Right ventricle myocardium superior (tissue), 1 donor: ENCODE data around the gene MYCL. TPM values are rescaled to one million over a fixed set of nuclear protein-coding genes. Genes with fewer than 3 reads are reported as not detected.
"Not testable (repeated sequence)": the region's sequence is repeated elsewhere in the genome, so short reads cannot be mapped to it uniquely, and the experiment has no call there.

Experiments
- ATAC-seq: fragments of 200-7000 bp; cut with Tn5 transposase; one replicate; pipeline ENCODE4 v1.9.1; 2020; ENCODE audit warnings: mild to moderate bottlenecking; ENCODE audit not compliant: poor library complexity
- DNase-seq: peaks from one replicate; pipeline ENCODE4 v3.0.0-alpha.2; 2020
- intact Hi-C: fragments of 100-400 bp; cut with DNase I; formaldehyde crosslinking; loops from one replicate; pipeline ENCODE4 v1.11.2; 2022
- total RNA-seq: library from RNA; stranded (reverse); fragmentation: NEBNext Ultra II Directional; extraction: Animal tissue kit (Norgen Biotek cat#: 25700); gene quantifications from one replicate; pipeline ENCODE4 v1.2.1, GENCODE V29; 2021
- donor health status: DM: no; HTN: yes; CAD: no; lungs with severe emphysema.

Gene MYCL
- total RNA-seq, 1 donor from 2014 or later, result 1.2 TPM

GRCh38 chr1:39896909-39897685, 4.6 kb downstream of the MYCL start:
- no peak for ATAC-seq
- intact Hi-C loops, result no loop called here
- no peak for DNase-seq

GRCh38 chr1:39895731-39896480, 5.8 kb downstream of the MYCL start:
- intact Hi-C loops, result no loop called here
- DNase-seq (no peak), ATAC-seq (no peak)

- ATAC-seq, result no peak
- DNase-seq, result no peak
- intact Hi-C loops, result no loop called here
These were observed 6.7 kb downstream of the MYCL start for GRCh38 chr1:39894884-39895495.

GRCh38 chr1:39892601-39893595, 8.8 kb downstream of the MYCL start:
- ATAC-seq, result peak; percentile 56
- DNase-seq, result no peak
- intact Hi-C loops, result no loop called here

- ATAC-seq, result no peak
- intact Hi-C loops, result no loop called here
These were observed 10.8 kb downstream of the MYCL start for GRCh38 chr1:39890880-39891279.

GRCh38 chr1:39890273-39890672, 11.4 kb downstream of the MYCL start:
- ATAC-seq, result no peak
- no peak for DNase-seq
- intact Hi-C loops, result no loop called here

More at GRCh38 chr1:39890880-39891279, 10.8 kb downstream of the MYCL start:
- no peak for DNase-seq

- ATAC-seq, result no peak
- intact Hi-C loops, result no loop called here
- DNase-seq, result no peak
These were observed 14.9 kb downstream of the MYCL start for GRCh38 chr1:39886757-39887231.

GRCh38 chr1:39885516-39885915, 16.2 kb downstream of the MYCL start:
- DNase-seq (no peak), ATAC-seq (no peak)
- intact Hi-C loops, result no loop called here

GRCh38 chr1:39882152-39882551, 19.6 kb downstream of the MYCL start:
- intact Hi-C loops, result no loop called here
- DNase-seq, result no peak
- no peak for ATAC-seq

GRCh38 chr1:39877980-39878956, 23.4 kb downstream of the MYCL start:
- intact Hi-C loops, result no loop called here
- DNase-seq, result no peak
- peak; percentile 63 for ATAC-seq

- intact Hi-C loops, result no loop called here
- ATAC-seq (no peak), DNase-seq (no peak)
These were observed 24.4 kb downstream of the MYCL start for GRCh38 chr1:39877231-39877778.

- intact Hi-C loops, result no loop called here
- ATAC-seq, result no peak
- DNase-seq, result no peak
These were observed 25.6 kb downstream of the MYCL start for GRCh38 chr1:39876144-39876543.

GRCh38 chr1:39872698-39873097, 29.0 kb downstream of the MYCL start:
- DNase-seq, result no peak
- intact Hi-C loops, result no loop called here
- no peak for ATAC-seq

GRCh38 chr1:39871796-39872195, 29.9 kb downstream of the MYCL start:
- ATAC-seq (no peak), DNase-seq (no peak)
- intact Hi-C loops, result no loop called here

GRCh38 chr1:39871043-39871442, 30.7 kb downstream of the MYCL start:
- ATAC-seq, DNase-seq, intact Hi-C loops: not testable (repeated sequence)

GRCh38 chr1:39869538-39870112, 32.1 kb downstream of the MYCL start:
- ATAC-seq, intact Hi-C loops, DNase-seq: not testable (repeated sequence)

GRCh38 chr1:39866767-39867166, 35.0 kb downstream of the MYCL start:
- intact Hi-C loops, result no loop called here
- ATAC-seq (no peak), DNase-seq (no peak)
